Gastroesophageal sphincter (tissue), 4 donors: Measurements from ENCODE around the gene PATJ. TPM values are rescaled to one million over a fixed set of nuclear protein-coding genes. Genes with fewer than 3 reads are reported as not detected.

Experiments used
- ATAC-seq: fragments of 150-250 bp; one replicate; pipeline ENCODE4 v1.9.1; 2016; ENCODE audit warnings: mild to moderate bottlenecking, moderate library complexity
- H3K27ac ChIP-seq, 4 donors: fragments of 200-600 bp; sonication (generic) in 3 of 4; 1 replicate in 3 of 4; 2 replicates in 1 of 4; pipeline ENCODE4 v1.5.1; 2016 to 2019
- H3K27me3 ChIP-seq: fragments of 200-600 bp; sonication (generic); one replicate; pipeline ENCODE4 v1.5.1; 2019
- H3K36me3 ChIP-seq, 2 donors: fragments of 200-600 bp; sonication (generic); one replicate each; pipeline ENCODE4 v1.5.1; 2019; ENCODE audit warnings: control low read depth in 1 of 2
- H3K4me1 ChIP-seq, 3 donors: fragments of 200-600 bp; sonication (generic); 1 replicate in 2 of 3; 2 replicates in 1 of 3; pipeline ENCODE4 v1.5.1; 2016 to 2019; ENCODE audit warnings: control low read depth in 2 of 3
- H3K4me3 ChIP-seq, 2 donors: fragments of 200-600 bp; sonication (generic); one replicate each; pipeline ENCODE4 v1.5.1; 2019; ENCODE audit warnings: mild to moderate bottlenecking in 1 of 2, moderate library complexity in 1 of 2
- H3K9me3 ChIP-seq, 3 donors: fragments of 200-600 bp; sonication (generic); one replicate each; pipeline ENCODE4 v1.5.1; 2017 to 2019; ENCODE audit warnings: control low read depth in 2 of 3
- CTCF ChIP-seq, 4 experiments: fragments of 200-600 bp in 2 of 4; fragments of 450-650 bp in 2 of 4; sonication (generic) in 1 of 4; IDR thresholded peaks; one replicate each; pipeline ENCODE4 v1.5.1; 2017 to 2019; ENCODE audit warnings: antibody characterized with exemption in 4 of 4, mild to moderate bottlenecking in 2 of 4, moderate library complexity in 2 of 4
- EP300 ChIP-seq: sonication (generic); formaldehyde crosslinking; IDR thresholded peaks from one replicate; pipeline ENCODE4 v1.6.1; 2017; ENCODE audit warnings: antibody characterized with exemption, mild to moderate bottlenecking
- POLR2A ChIP-seq, 2 donors: fragments of 450-650 bp; IDR thresholded peaks; one replicate each; pipeline ENCODE4 v1.6.1; 2017; ENCODE audit warnings: antibody characterized with exemption in 2 of 2, mild to moderate bottlenecking in 2 of 2, moderate library complexity in 1 of 2
- POLR2AphosphoS5 ChIP-seq: sonication (generic); formaldehyde crosslinking; IDR thresholded peaks from one replicate; pipeline ENCODE4 v1.6.1; 2017; ENCODE audit warnings: antibody characterized with exemption
- WGBS, 2 donors: methylation state at CpG; one replicate each; pipeline ENCODE4 v1.1.5; 2018; ENCODE audit warnings: low coverage in 1 of 2; 5-methylcytosine and 5-hydroxymethylcytosine counted together
- total RNA-seq, 4 donors: library from RNA; depleted of rRNA; stranded (reverse); fragments of >200 nt; gene quantifications; one replicate each; pipeline ENCODE4 v1.1.0, GENCODE V29; 2016

The PATJ gene
- total RNA-seq, 4 donors from 2014 or later, result 34.8 to 59.0 (median 37.1) TPM

- no peak overlapping the region for H3K27ac ChIP-seq
- WGBS, 2 donors, result 83 to 92% methylated on average over 2 of the region's 2 CpGs
- H3K4me3 ChIP-seq, result no peak overlapping the region
- no peaks in the 10 kb centered on the region for H3K36me3 ChIP-seq
- TF ChIP-seq CTCF (IDR thresholded peaks at IDR 0.05), result no peak
- TF ChIP-seq POLR2A (IDR thresholded peaks at IDR 0.05), result no peak
- no peak for TF ChIP-seq EP300
- no peak for TF ChIP-seq POLR2AphosphoS5
- H3K9me3 ChIP-seq, result no peaks in the 10 kb centered on the region
- H3K4me1 ChIP-seq, result no peaks in the 10 kb centered on the region
- no peaks in the 10 kb centered on the region for H3K27me3 ChIP-seq
- no peak for ATAC-seq
Measured at GRCh38 chr1:62057641-62058290, 315.5 kb downstream of the PATJ start.

GRCh38 chr1:62058956-62059355, 316.7 kb downstream of the PATJ start:
- Histone ChIP-seq H3K4me3 (no peak overlapping the region), H3K27ac (no peak overlapping the region), H3K36me3 (no peaks in the 10 kb centered on the region), H3K9me3 (no peaks in the 10 kb centered on the region), H3K27me3 (no peaks in the 10 kb centered on the region), H3K4me1 (no peaks in the 10 kb centered on the region)
- TF ChIP-seq CTCF (IDR thresholded peaks at IDR 0.05), result no peak
- TF ChIP-seq POLR2AphosphoS5, result no peak
- no peak for TF ChIP-seq EP300
- TF ChIP-seq POLR2A (IDR thresholded peaks at IDR 0.05), result no peak
- no peak for ATAC-seq
- WGBS, 2 donors, result 66 to 70% methylated on average over 2 to 3 of the region's 3 CpGs

GRCh38 chr1:62062087-62062486, 319.8 kb downstream of the PATJ start:
- no peak for ATAC-seq
- no peaks in the 10 kb centered on the region for H3K4me1 ChIP-seq
- H3K27ac ChIP-seq, result no peak overlapping the region
- no peaks in the 10 kb centered on the region for H3K36me3 ChIP-seq
- TF ChIP-seq POLR2A (IDR thresholded peaks at IDR 0.05), result no peak
- TF ChIP-seq POLR2AphosphoS5, result no peak
- no peak for TF ChIP-seq CTCF (IDR thresholded peaks at IDR 0.05)
- TF ChIP-seq EP300, result no peak
- 100% methylated on average over 1 of the region's 1 CpG for WGBS, 2 donors
- no peaks in the 10 kb centered on the region for H3K27me3 ChIP-seq
- H3K4me3 ChIP-seq, result no peak overlapping the region
- H3K9me3 ChIP-seq, result no peaks in the 10 kb centered on the region

- H3K4me3 ChIP-seq, result no peak overlapping the region
- no peak for TF ChIP-seq EP300
- TF ChIP-seq POLR2A (IDR thresholded peaks at IDR 0.05), result no peak
- TF ChIP-seq CTCF (IDR thresholded peaks at IDR 0.05), result no peak
- no peak for TF ChIP-seq POLR2AphosphoS5
- no peaks in the 10 kb centered on the region for H3K27me3 ChIP-seq
- H3K4me1 ChIP-seq, result peaks cover 0 to 27% (median 12%) of the 10 kb centered on the region in 3 donors
- no peaks in the 10 kb centered on the region for H3K9me3 ChIP-seq
- no peaks in the 10 kb centered on the region for H3K36me3 ChIP-seq
- no peak for ATAC-seq
- 91 to 100% methylated on average over 1 to 4 of the region's 4 CpGs for WGBS, 2 donors
- no peak overlapping the region for H3K27ac ChIP-seq
Measured at GRCh38 chr1:62064829-62065407, 322.6 kb downstream of the PATJ start.

GRCh38 chr1:62066713-62067112, 324.4 kb downstream of the PATJ start:
- Histone ChIP-seq H3K36me3 (no peaks in the 10 kb centered on the region), H3K27me3 (no peaks in the 10 kb centered on the region), H3K9me3 (no peaks in the 10 kb centered on the region), H3K27ac (no peak overlapping the region), H3K4me3 (no peak overlapping the region), H3K4me1 (peaks cover 0 to 31% (median 12%) of the 10 kb centered on the region in 3 donors)
- ATAC-seq, result no peak
- no peak for TF ChIP-seq POLR2AphosphoS5
- no peak for TF ChIP-seq CTCF (IDR thresholded peaks at IDR 0.05)
- no peak for TF ChIP-seq EP300
- no peak for TF ChIP-seq POLR2A (IDR thresholded peaks at IDR 0.05)
- 86 to 100% methylated on average over 1 to 2 of the region's 2 CpGs for WGBS, 2 donors
